Measurements from ENCODE around the gene KBTBD12.
"Not testable (repeated sequence)": the region's sequence is repeated elsewhere in the genome, so short reads cannot be mapped to it uniquely, and the experiment has no call there.

The KBTBD12 gene, protein sequence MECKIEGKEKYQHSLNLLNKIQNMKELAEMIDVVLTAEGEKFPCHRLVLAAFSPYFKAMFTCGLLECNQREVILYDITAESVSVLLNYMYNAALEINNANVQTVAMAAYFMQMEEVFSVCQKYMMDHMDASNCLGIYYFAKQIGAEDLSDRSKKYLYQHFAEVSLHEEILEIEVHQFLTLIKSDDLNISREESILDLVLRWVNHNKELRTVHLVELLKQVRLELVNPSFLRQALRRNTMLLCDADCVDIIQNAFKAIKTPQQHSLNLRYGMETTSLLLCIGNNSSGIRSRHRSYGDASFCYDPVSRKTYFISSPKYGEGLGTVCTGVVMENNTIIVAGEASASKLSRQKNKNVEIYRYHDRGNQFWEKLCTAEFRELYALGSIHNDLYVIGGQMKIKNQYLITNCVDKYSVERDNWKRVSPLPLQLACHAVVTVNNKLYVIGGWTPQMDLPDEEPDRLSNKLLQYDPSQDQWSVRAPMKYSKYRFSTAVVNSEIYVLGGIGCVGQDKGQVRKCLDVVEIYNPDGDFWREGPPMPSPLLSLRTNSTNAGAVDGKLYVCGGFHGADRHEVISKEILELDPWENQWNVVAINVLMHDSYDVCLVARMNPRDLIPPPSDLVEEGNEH

GRCh38 chr3:127915115-127915936 lies at the start of gene KBTBD12:
TSS of gene KBTBD12 (plus strand) at chr3:127915232. CDS start at chr3:127923062, 7,830 bp downstream.
- no peaks in the 10 kb centered on the region for H3K27me3 ChIP-seq (ENCODE audit: insufficient read depth, insufficient read length)
- DNase-seq (ENCODE audit: low read depth, low spot score) = no peak
- TF ChIP-seq ZNF274 (IDR thresholded peaks at IDR 0.05; ENCODE audit: low read depth, low read length) (no peak), SUZ12 (IDR thresholded peaks at IDR 0.05; ENCODE audit: extremely low read depth, insufficient read depth, insufficient read length) (no peak), YY1 (IDR thresholded peaks at IDR 0.05; ENCODE audit: insufficient read depth, insufficient read length) (no peak)
- peaks cover 11% of the 10 kb centered on the region; the same call in 1 of the 2 replicates for H3K9me3 ChIP-seq (ENCODE audit: insufficient read depth, low read length)
- no peak within 1 kb of the TSS for H3K4me3 ChIP-seq (ENCODE audit: insufficient read length, low read depth)
- no peaks in the 10 kb centered on the region for H3K36me3 ChIP-seq (ENCODE audit: insufficient read depth, insufficient read length, low read length)
- no peaks in the 10 kb centered on the region for H3K4me1 ChIP-seq (ENCODE audit: insufficient read depth, insufficient read length)
- no peak within 1 kb of the TSS for H3K9ac ChIP-seq (ENCODE audit: insufficient read length, low read depth)

DNA sequence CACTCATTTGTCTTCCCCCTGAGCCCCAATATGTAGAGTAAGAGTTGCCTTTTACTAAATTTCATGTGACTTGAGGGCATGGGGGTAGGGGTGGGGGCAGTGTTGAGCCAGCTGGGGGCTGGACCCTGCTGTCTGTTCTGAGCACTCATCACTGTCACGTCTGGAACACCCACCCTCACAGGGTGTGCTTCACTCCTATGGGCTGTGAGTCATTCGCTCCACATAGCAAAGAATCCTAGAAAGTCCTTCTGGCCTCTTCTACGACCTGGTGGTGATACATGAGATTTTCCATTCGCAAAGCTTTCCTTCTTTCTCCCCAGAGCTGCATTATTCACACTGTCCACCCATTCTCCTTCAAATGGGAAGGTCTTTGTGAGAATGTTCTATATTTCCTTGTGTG lies 49.1 kb upstream of the KBTBD12 start:
- Histone ChIP-seq H3K9ac (ENCODE audit: insufficient read length, low read depth) (no peak overlapping the region), H3K4me3 (ENCODE audit: insufficient read length, low read depth) (no peak overlapping the region), H3K36me3 (ENCODE audit: insufficient read depth, insufficient read length, low read length) (no peaks in the 10 kb centered on the region), H3K4me1 (ENCODE audit: insufficient read depth, insufficient read length) (no peaks in the 10 kb centered on the region), H3K9me3 (ENCODE audit: insufficient read depth, low read length) (no peaks in the 10 kb centered on the region), H3K27me3 (ENCODE audit: insufficient read depth, insufficient read length) (no peaks in the 10 kb centered on the region)
- TF ChIP-seq SUZ12 (IDR thresholded peaks at IDR 0.05; ENCODE audit: extremely low read depth, insufficient read depth, insufficient read length) (no peak), YY1 (IDR thresholded peaks at IDR 0.05; ENCODE audit: insufficient read depth, insufficient read length) (no peak), ZNF274 (IDR thresholded peaks at IDR 0.05; ENCODE audit: low read depth, low read length) (no peak)
- DNase-seq (ENCODE audit: low read depth, low spot score) = no peak

GRCh38 chr3:127867412-127867811 lies 47.6 kb upstream of the KBTBD12 start:
- Histone ChIP-seq H3K4me1 (ENCODE audit: insufficient read depth, insufficient read length) (no peaks in the 10 kb centered on the region), H3K27me3 (ENCODE audit: insufficient read depth, insufficient read length) (no peaks in the 10 kb centered on the region)
- TF ChIP-seq YY1 (IDR thresholded peaks at IDR 0.05; ENCODE audit: insufficient read depth, insufficient read length) = no peak
- no peak for TF ChIP-seq SUZ12 (IDR thresholded peaks at IDR 0.05; ENCODE audit: extremely low read depth, insufficient read depth, insufficient read length)
- TF ChIP-seq ZNF274 (IDR thresholded peaks at IDR 0.05; ENCODE audit: low read depth, low read length) = no peak

GRCh38 chr3:127867986-127868385 lies 47.0 kb upstream of the KBTBD12 start:
- Histone ChIP-seq H3K36me3 (ENCODE audit: insufficient read depth, insufficient read length, low read length) (no peaks in the 10 kb centered on the region), H3K4me1 (ENCODE audit: insufficient read depth, insufficient read length) (no peaks in the 10 kb centered on the region), H3K9ac (ENCODE audit: insufficient read length, low read depth) (no peak overlapping the region), H3K4me3 (ENCODE audit: insufficient read length, low read depth) (no peak overlapping the region), H3K9me3 (ENCODE audit: insufficient read depth, low read length) (no peaks in the 10 kb centered on the region), H3K27me3 (ENCODE audit: insufficient read depth, insufficient read length) (no peaks in the 10 kb centered on the region)
- TF ChIP-seq YY1 (IDR thresholded peaks at IDR 0.05; ENCODE audit: insufficient read depth, insufficient read length) (no peak), ZNF274 (IDR thresholded peaks at IDR 0.05; ENCODE audit: low read depth, low read length) (no peak), SUZ12 (IDR thresholded peaks at IDR 0.05; ENCODE audit: extremely low read depth, insufficient read depth, insufficient read length) (no peak)
- DNase-seq (ENCODE audit: low read depth, low spot score) = no peak

More at GRCh38 chr3:127867412-127867811, 47.6 kb upstream of the KBTBD12 start:
- H3K9me3 ChIP-seq (ENCODE audit: insufficient read depth, low read length) = no peaks in the 10 kb centered on the region
- no peaks in the 10 kb centered on the region for H3K36me3 ChIP-seq (ENCODE audit: insufficient read depth, insufficient read length, low read length)
- DNase-seq (ENCODE audit: low read depth, low spot score) = no peak
- H3K4me3 ChIP-seq (ENCODE audit: insufficient read length, low read depth) = no peak overlapping the region
- H3K9ac ChIP-seq (ENCODE audit: insufficient read length, low read depth) = no peak overlapping the region

- Histone ChIP-seq H3K36me3 (ENCODE audit: insufficient read depth, insufficient read length, low read length) (no peaks in the 10 kb centered on the region), H3K27me3 (ENCODE audit: insufficient read depth, insufficient read length) (no peaks in the 10 kb centered on the region), H3K9ac (ENCODE audit: insufficient read length, low read depth) (no peak overlapping the region), H3K4me1 (ENCODE audit: insufficient read depth, insufficient read length) (no peaks in the 10 kb centered on the region), H3K9me3 (ENCODE audit: insufficient read depth, low read length) (no peaks in the 10 kb centered on the region), H3K4me3 (ENCODE audit: insufficient read length, low read depth) (no peak overlapping the region)
- no peak for TF ChIP-seq ZNF274 (IDR thresholded peaks at IDR 0.05; ENCODE audit: low read depth, low read length)
- TF ChIP-seq YY1 (IDR thresholded peaks at IDR 0.05; ENCODE audit: insufficient read depth, insufficient read length) = no peak
- no peak for TF ChIP-seq SUZ12 (IDR thresholded peaks at IDR 0.05; ENCODE audit: extremely low read depth, insufficient read depth, insufficient read length)
- DNase-seq (ENCODE audit: low read depth, low spot score) = no peak
These were observed 44.9 kb upstream of the KBTBD12 start for GRCh38 chr3:127870156-127870555.

GRCh38 chr3:127874097-127874496 lies 40.9 kb upstream of the KBTBD12 start:
- H3K9ac ChIP-seq (ENCODE audit: insufficient read length, low read depth); H3K36me3 ChIP-seq (ENCODE audit: insufficient read depth, insufficient read length, low read length); H3K9me3 ChIP-seq (ENCODE audit: insufficient read depth, low read length); H3K4me3 ChIP-seq (ENCODE audit: insufficient read length, low read depth); DNase-seq (ENCODE audit: low read depth, low spot score); H3K27me3 ChIP-seq (ENCODE audit: insufficient read depth, insufficient read length); H3K4me1 ChIP-seq (ENCODE audit: insufficient read depth, insufficient read length): not testable (repeated sequence)

DNA sequence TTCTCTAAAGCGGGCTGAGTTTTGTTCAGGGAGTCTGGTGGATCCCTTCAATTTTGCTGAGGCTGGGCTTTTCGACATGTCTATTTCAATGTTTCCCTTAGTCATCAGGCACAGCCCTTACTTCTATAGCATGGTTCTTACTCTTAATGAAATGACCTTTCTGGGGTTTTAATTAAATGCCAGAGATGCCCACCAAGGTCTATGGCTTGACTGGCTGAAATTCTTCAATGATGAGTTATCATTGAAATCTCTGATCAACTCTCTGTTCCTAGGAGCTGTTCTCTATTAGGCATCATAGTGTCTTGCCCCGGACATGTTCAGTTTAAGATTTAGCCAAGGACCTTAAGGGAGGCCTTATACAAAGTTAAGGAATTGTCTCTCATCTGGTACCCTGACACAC lies 33.4 kb upstream of the KBTBD12 start:
- Histone ChIP-seq H3K27me3 (ENCODE audit: insufficient read depth, insufficient read length) (no peaks in the 10 kb centered on the region), H3K36me3 (ENCODE audit: insufficient read depth, insufficient read length, low read length) (no peaks in the 10 kb centered on the region), H3K4me1 (ENCODE audit: insufficient read depth, insufficient read length) (no peaks in the 10 kb centered on the region), H3K9me3 (ENCODE audit: insufficient read depth, low read length) (no peaks in the 10 kb centered on the region), H3K9ac (ENCODE audit: insufficient read length, low read depth) (no peak overlapping the region), H3K4me3 (ENCODE audit: insufficient read length, low read depth) (no peak overlapping the region)
- TF ChIP-seq YY1 (IDR thresholded peaks at IDR 0.05; ENCODE audit: insufficient read depth, insufficient read length) (no peak), ZNF274 (IDR thresholded peaks at IDR 0.05; ENCODE audit: low read depth, low read length) (no peak), SUZ12 (IDR thresholded peaks at IDR 0.05; ENCODE audit: extremely low read depth, insufficient read depth, insufficient read length) (no peak)
- no peak for DNase-seq (ENCODE audit: low read depth, low spot score)

All from NT2/D1 (cell line).